Measurements from ENCODE around the gene OR6J1.
"Not testable (repeated sequence)": the region's sequence is repeated elsewhere in the genome, so short reads cannot be mapped to it uniquely, and the experiment has no call there.

Gene OR6J1

DNA sequence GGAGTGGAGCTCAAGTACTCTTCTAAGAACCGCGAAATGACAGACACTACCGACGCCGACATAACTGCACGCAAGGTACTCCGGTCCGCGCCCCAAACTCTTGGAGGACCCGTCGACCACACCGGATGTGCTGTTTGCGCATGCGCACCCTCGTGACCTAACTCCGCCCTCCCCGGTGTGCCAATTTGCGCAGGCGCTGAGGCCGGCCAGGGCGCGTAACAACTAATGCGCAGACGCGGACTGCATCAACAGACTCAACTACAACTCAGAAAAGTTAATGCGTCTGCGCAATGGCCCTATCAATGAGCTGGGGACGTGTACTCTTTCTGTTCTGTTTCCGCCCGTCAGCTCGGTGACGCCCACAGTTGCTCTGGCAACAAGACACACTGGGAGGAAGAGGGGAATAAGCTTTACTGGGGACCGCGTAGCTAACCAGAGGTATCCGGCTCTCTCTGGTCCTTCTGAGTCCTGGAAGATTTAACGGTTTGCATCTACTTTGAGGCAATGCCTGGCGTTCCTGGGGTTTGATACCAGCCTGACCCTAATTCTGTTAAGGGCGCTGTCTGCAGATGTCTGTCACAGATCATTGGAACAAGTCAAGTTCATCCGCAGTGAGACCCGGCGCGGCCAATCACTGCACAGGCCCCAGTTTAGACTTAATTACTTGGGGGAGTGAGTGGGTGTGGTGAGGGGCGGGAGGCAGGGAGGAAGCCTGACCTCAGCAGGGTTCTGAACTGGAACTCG, 54.9 kb downstream of the OR6J1 start, which contains the start of gene DAD1:
DAD1 (minus strand) TSS at position 129 of the 744 bp plus-strand sequence; CDS start at position 62, 67 bp downstream.
- H3K36me3 Mint-ChIP-seq = peaks cover 24 to 34% of the 10 kb centered on the region in 2 donors

DNA sequence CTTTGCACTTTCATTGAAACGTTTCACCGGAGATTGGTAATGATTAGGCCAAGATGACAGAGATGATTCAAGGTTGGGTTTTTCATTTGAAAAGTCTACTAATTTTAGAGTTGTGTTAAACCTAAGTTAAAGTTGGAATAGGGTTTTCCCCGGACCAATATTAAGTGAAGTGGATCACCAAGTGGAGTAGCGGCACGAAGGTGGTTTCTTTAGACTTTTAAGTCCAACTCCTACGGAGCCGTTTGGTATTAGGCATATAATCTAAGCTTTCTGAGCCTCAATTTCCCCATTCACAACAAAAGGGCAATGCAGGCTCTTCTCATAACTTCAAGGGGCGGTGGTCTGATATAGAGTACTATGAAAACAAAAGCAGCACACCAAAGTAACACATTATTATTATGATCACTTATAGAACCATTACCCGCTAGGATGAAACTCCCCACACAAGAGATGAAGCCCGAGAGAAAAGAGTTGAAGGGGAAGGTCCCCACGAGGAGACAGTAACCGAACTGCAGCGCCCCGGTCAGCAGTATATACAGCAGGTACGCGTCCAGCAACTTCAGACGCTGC, 55.5 kb downstream of the OR6J1 start:
- H3K36me3 Mint-ChIP-seq = peaks cover 27 to 38% of the 10 kb centered on the region in 2 donors
- peak overlapping the region; percentile 97 to 98 for H3K4me3 Mint-ChIP-seq
- H3K27me3 Mint-ChIP-seq = no peaks in the 10 kb centered on the region
- DNase-seq = no peak
- H3K9me3 Mint-ChIP-seq = no peaks in the 10 kb centered on the region
- peak overlapping the region; percentile 98 for H3K27ac Mint-ChIP-seq
- peak; percentile 19 to 30 for ATAC-seq (replicated peaks)
- H3K4me1 Mint-ChIP-seq = peaks cover 46 to 75% of the 10 kb centered on the region in 2 donors

More for the DNA sequence above, 54.9 kb downstream of the OR6J1 start, which contains the start of gene DAD1:
- Mint-ChIP-seq H3K4me1 (peaks cover 43 to 70% of the 10 kb centered on the region in 2 donors), H3K27me3 (no peaks in the 10 kb centered on the region), H3K27ac (peak within 1 kb of the TSS; percentile 98), H3K4me3 (peak within 1 kb of the TSS; percentile 97 to 98), H3K9me3 (no peaks in the 10 kb centered on the region)
- DNase-seq = peak; percentile 99
- peak; percentile 89 to 94 for ATAC-seq (replicated peaks)

DNA sequence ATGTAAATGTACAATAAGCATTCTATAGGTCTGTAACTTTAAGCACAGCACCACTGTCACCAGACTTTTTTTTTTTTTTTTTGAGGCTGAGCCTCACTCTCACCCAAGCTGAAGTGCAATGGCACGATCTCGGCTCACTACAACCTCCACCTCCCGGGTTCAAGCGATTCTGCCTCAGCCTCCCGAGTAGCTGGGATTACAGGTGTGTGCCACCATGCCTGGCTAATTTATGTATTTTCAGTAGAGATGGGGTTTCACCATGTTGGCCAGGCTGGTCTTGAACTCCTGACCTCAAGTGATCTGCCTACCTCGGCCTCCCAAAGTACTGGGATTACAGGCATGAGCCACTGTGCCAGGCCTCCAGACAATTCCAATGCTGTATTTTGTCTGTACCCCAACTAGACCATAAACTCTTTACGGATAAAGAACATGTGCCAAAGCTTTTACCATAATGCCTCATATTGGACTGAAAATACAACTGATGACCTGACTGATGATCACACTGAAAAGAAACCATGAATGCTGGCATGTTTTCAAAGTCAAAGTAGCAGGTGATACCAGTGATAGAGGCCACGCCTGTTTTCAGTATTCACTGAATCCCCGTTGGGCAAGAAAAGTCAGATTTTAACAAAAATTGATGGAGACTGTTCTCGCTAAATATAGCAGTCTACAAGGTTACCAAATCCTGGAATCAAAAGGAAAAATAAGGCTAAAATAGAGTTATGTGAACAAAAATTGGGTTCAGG, 56.3 kb downstream of the OR6J1 start:
- not testable (repeated sequence) for H3K9me3 Mint-ChIP-seq; H3K27me3 Mint-ChIP-seq; DNase-seq; ATAC-seq (replicated peaks)
- Mint-ChIP-seq H3K27ac (peak overlapping the region; percentile 98), H3K4me1 (peaks cover 49 to 75% of the 10 kb centered on the region in 2 donors), H3K36me3 (peaks cover 32 to 43% of the 10 kb centered on the region in 2 donors), H3K4me3 (peak overlapping the region; percentile 97 to 98)

GRCh38 chr14:22587247-22587646, 56.9 kb downstream of the OR6J1 start:
- H3K27ac Mint-ChIP-seq = no peak overlapping the region

DNA sequence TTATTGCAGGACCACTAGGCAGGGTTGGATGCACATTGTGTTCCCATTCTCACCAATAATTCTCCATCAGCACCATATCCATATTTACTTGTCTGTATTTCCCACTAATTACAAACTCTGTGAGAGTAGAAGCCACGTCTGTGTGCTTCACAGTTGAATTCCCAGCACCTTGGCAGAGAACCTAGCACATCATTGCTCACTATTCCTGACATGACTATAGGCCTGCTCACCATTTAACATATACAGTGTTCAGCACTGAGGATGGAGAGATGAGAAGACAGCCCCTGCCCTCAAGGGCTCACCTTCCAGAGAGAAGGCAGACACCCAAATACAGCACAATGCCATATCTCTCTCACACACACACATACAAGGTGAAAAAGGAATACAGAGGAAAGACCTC, 60.2 kb downstream of the OR6J1 start:
- peak overlapping the region; percentile 1 to 56 for H3K4me3 Mint-ChIP-seq
- peaks cover 52 to 61% of the 10 kb centered on the region in 2 donors for H3K36me3 Mint-ChIP-seq
- ATAC-seq (replicated peaks) = no peak

More at GRCh38 chr14:22587247-22587646, 56.9 kb downstream of the OR6J1 start:
- ATAC-seq (replicated peaks) (no peak), DNase-seq (no peak)
- Mint-ChIP-seq H3K9me3 (no peaks in the 10 kb centered on the region), H3K36me3 (peaks cover 37 to 47% of the 10 kb centered on the region in 2 donors), H3K4me1 (peaks cover 50 to 79% of the 10 kb centered on the region in 2 donors), H3K27me3 (no peaks in the 10 kb centered on the region), H3K4me3 (peak overlapping the region; percentile 97 to 98)

More for the DNA sequence above, 60.2 kb downstream of the OR6J1 start:
- no peak overlapping the region for H3K27ac Mint-ChIP-seq
- no peaks in the 10 kb centered on the region for H3K9me3 Mint-ChIP-seq
- peaks cover 46 to 74% of the 10 kb centered on the region in 2 donors for H3K4me1 Mint-ChIP-seq
- no peak for DNase-seq
- H3K27me3 Mint-ChIP-seq = no peaks in the 10 kb centered on the region

Measured in stimulated activated naive B cell treated with anti-CD40 and anti-IgM and Interleukin-4, amounts not matched to agents 10 μg/mL and 1 μg/mL and 100 μg/mL, for 72 hours (primary cell).